ENCODE data around the gene KRT73.

The KRT73 gene

GRCh38 chr12:52616680-52617402 lies 1.5 kb downstream of the KRT73 start:
- DNase-seq, result no peak

- no peak for DNase-seq
Observed at GRCh38 chr12:52615912-52616311, 2.4 kb downstream of the KRT73 start.

GRCh38 chr12:52615208-52615868 lies 3.0 kb downstream of the KRT73 start:
- peak in 1 of 2 experiments; percentile 42 for DNase-seq

- DNase-seq, result no peak
Observed at GRCh38 chr12:52614381-52615207, 3.8 kb downstream of the KRT73 start.

GRCh38 chr12:52613384-52614030 lies 4.9 kb downstream of the KRT73 start:
- DNase-seq, result no peak

- DNase-seq, result no peak
Observed at GRCh38 chr12:52612431-52613383, 5.7 kb downstream of the KRT73 start.

GRCh38 chr12:52611080-52611468 lies 7.3 kb downstream of the KRT73 start:
- DNase-seq, result no peak

- no peak for DNase-seq
Observed at GRCh38 chr12:52608826-52609630, 9.3 kb downstream of the KRT73 start.

- DNase-seq, result no peak
Observed at GRCh38 chr12:52608161-52608560, 10.2 kb downstream of the KRT73 start.

- DNase-seq, result no peak
Observed at GRCh38 chr12:52607314-52607713, 11.0 kb downstream of the KRT73 start.

- no peak for DNase-seq
Observed at GRCh38 chr12:52606581-52607218, 11.7 kb downstream of the KRT73 start.

- DNase-seq, result no peak
Observed at GRCh38 chr12:52606096-52606495, 12.3 kb downstream of the KRT73 start.

- no peak for DNase-seq
Observed at GRCh38 chr12:52605542-52605941, 12.8 kb downstream of the KRT73 start.

- DNase-seq, result no peak
Observed at GRCh38 chr12:52604859-52605258, 13.5 kb downstream of the KRT73 start.

- no peak for DNase-seq
Observed at GRCh38 chr12:52603314-52603713, 15.0 kb downstream of the KRT73 start.

- no peak for DNase-seq
Observed at GRCh38 chr12:52602552-52602951, 15.8 kb downstream of the KRT73 start.

- DNase-seq, result no peak
Observed at GRCh38 chr12:52601671-52602070, 16.7 kb downstream of the KRT73 start.

- DNase-seq, result no peak
Observed at GRCh38 chr12:52600941-52601481, 17.3 kb downstream of the KRT73 start, which contains the start of gene KRT72. Gene KRT72, minus strand, starts transcription at chr12:52601463. Its CDS starts 11 bp downstream, at chr12:52601452.

- DNase-seq, result no peak
Observed at GRCh38 chr12:52600475-52600874, 17.9 kb downstream of the KRT73 start.

- no peak for DNase-seq
Observed at GRCh38 chr12:52600071-52600470, 18.3 kb downstream of the KRT73 start.
